Astrocyte (in vitro differentiated cells and primary cell): Measurements from ENCODE around the gene CALM3.

Source experiments
- CTCF ChIP-seq: IDR thresholded peaks from 2 replicates; pipeline ENCODE4 v1.5.1; 2011; ENCODE audit warnings: low read depth, mild to moderate bottlenecking, inconsistent platforms, low read length, moderate library complexity; ENCODE audit not compliant: insufficient read depth
- EZH2 ChIP-seq: IDR thresholded peaks from 2 replicates; pipeline ENCODE4 v1.6.1; 2012; ENCODE audit warnings: mild to moderate bottlenecking, low read length, inconsistent platforms; ENCODE audit not compliant: insufficient read depth

GRCh38 chr19:46604781-46605355, 3.7 kb downstream of the CALM3 start:
- TF ChIP-seq CTCF (no peak), EZH2 (no peak)
